CD4-positive, alpha-beta T cell treated with Interleukin-2 at 100 ng/mL for 4 hours (primary cell): ENCODE results near the gene ZNF608.

ENCODE experiments used
- DNase-seq: peaks from one replicate; pipeline ENCODE4 v3.0.0-alpha.2; 2020; ENCODE audit warnings: low spot score

Gene ZNF608

GRCh38 chr5:124745928-124746915, at the start of gene ZNF608:
Gene ZNF608 (minus strand): TSS chr5:124746639. CDS start chr5:124744989, 1,650 bp downstream.
- DNase-seq = no peak

- DNase-seq = no peak
Observed at GRCh38 chr5:124795829-124796228, 49.4 kb upstream of the ZNF608 start.

GRCh38 chr5:124790895-124791732, 44.7 kb upstream of the ZNF608 start:
- no peak for DNase-seq

GRCh38 chr5:124790301-124790894, 44.0 kb upstream of the ZNF608 start:
- no peak for DNase-seq

DNA sequence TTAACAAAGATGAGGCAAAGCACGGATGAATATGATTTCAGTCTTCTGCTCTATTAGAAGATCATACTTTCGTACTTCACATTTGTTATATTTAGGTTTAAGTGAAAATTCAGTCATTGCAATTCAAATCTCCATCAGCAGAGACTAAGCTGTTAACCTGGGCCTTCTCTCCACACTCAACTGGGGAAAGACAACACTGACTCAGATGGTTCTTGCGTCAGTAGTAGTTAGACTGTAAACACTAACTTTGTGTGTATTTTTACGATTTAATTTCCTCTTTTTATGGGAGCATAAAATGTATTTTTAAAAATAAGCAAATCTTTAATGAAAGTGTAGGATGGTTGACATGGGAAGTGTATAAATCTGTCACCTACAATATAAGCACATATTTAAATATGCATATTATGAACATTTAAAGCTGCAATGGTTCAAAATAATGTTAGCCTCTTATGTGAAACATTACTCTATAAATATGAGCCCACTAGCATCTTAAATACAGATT, 42.7 kb upstream of the ZNF608 start:
- no peak for DNase-seq

DNA sequence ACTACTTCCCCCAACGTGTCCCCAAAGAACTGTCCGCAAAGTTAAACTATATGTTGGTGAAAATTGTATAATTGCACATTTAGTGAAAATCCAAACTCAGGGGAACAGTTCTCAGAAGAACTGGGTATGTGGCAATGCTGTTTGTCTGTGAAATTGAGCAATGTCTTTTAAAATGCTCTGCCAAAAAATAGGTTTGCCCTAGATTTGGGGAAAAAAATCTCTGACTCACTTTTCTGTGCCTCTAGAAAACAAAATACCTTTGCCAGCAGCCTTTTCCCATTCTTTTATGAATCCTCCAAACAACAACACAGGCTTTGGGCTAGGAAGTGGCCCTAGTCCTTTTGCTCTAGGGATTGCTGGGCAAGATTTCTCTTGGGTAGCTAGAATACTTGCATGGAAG, 37.4 kb upstream of the ZNF608 start:
- DNase-seq = no peak

GRCh38 chr5:124783285-124783684, 36.8 kb upstream of the ZNF608 start:
- no peak for DNase-seq

DNA sequence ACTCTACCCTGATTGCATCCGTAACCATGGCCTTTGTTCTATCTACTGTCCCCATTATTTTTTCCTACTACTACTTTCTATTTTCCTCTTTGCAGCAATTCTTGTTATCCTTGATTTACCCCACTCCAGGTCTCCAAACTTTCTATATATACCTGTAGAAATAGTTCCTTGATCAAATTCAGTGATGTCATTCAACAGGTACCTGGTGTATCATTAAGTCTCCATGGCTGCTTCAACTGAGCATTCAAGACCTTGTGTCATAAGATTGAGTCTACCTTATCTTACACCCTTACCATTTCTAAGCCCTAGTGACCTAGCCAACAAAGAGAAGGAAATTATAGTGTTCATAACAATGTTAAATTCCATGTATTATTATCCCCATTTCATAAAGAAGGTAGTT, 35.8 kb upstream of the ZNF608 start:
- DNase-seq = no peak

DNA sequence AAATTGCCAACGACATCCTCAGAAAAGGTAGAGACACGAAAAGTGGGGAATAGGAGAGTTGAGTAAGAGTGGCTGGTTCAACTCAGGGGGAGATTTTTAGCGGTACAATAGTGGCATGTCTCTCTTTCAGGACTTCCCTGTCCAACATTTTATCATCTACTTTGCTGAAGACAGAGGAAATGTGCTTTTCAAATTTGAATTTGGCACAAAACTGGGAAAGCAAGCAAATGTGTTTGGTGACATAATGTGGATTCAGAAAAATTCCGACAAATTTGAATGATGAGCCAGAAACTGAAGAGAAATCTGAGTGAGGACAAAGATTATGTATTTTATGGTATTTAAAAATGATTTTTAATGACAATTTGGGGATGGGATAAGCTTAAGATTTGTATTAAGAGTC, 33.6 kb upstream of the ZNF608 start:
- no peak for DNase-seq

GRCh38 chr5:124773315-124774311, 27.2 kb upstream of the ZNF608 start:
- DNase-seq = no peak

- DNase-seq = no peak
Observed at GRCh38 chr5:124772457-124773200, 26.2 kb upstream of the ZNF608 start.

- DNase-seq = no peak
Observed at GRCh38 chr5:124771761-124772160, 25.3 kb upstream of the ZNF608 start.

DNA sequence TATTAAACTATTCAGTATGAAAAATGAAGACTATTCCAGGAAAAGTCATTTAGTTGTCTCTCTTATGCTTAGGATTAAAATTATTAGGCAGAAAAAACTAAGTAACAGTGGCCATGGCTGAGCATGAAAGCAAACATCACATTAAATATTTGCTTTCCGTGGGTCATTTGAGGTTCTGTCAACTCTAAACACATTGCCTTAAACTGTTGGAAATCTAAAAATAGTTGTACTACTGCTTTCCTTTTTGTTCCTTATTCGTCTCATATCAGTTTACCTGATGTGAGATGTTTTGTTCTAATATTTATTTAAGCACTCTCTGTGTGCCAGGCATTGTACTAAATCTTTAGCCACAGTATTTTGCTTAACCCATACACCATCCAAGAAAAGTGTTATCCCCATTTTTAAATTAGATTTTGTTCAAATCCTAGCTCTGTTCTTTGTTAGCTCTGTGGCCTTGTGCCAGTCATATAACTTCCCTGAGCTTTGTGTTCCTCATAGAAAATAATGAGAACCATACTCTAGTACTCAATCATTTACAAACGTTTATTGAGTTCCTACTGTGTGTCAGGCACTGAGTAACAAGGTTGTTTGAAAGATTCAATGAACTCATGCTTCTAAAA, 18.7 kb upstream of the ZNF608 start:
- no peak for DNase-seq

GRCh38 chr5:124764585-124764984, 18.1 kb upstream of the ZNF608 start:
- no peak for DNase-seq

DNA sequence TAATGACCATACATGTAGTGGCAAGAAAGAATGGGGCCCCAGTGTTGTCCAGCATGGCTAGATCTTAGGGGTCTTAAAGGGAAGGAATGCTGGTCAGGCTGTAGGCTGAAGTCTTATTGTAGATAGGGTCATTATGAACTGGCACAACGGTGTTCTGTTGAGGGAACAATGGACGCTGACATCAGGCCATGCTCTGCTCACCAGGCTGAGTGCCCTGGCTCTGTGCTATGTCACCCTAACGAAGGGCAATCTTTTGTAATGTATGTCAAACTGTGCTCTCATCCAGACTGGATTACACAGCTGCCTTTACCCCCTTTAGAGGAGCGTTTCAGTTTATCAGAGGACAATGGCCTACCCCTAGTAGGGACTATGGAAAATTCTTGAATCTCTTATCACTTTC, 14.6 kb upstream of the ZNF608 start:
- DNase-seq = no peak

- DNase-seq = no peak
Observed at GRCh38 chr5:124760608-124761007, 14.2 kb upstream of the ZNF608 start.

DNA sequence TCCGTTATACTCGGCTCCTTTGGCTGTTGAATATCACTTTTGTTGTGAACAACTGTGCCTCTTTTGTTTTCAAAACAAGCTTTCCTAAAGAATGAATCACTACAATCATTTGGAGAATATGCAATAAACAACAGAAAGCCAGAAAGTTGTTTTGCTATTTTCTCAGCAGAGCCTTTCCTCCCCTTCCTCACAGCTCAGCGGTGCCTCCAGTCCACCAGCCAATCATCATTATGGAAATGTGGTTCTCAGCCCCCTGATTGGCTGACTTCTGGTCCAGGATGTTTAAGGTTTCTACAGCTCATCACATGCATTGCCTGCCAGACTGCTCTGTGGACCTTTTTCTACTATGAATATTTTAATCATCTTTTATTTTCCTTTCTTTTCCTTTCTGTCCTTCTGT, 9.1 kb upstream of the ZNF608 start:
- no peak for DNase-seq

GRCh38 chr5:124755041-124755440, 8.6 kb upstream of the ZNF608 start:
- DNase-seq = no peak

DNA sequence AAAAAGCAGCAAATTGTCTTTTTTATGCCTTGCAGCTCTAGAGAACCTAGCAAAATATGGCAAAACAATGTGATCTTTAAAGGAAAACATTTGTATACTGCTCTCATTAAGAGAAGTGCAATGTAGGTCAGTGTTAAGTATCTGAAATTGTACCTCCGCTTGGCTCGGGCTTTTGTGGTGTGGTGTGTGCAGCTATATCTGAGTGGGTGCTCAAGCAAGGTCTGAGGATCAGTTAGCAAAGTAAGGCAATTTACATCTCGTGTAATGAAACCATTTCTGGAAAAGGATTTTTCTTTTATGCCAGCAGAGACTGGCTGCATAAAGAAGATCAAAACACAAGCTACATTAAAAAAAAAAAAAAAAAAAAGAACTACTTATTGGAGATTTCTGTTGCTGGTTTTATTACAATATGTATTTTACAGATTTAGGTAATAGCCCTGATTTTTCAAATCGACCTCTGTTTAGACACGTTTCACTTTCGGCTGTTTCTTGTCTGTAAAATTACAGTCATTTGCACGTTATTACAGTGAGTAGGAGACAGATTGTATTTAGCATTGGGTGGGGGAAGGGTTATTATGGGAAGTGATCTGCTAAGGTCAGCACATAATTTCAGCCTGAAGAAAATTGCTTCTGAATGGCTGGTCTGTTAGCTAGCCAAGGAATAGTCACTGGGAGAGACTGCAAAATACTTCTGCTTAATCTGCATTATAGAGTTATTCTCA, 7.9 kb upstream of the ZNF608 start:
- no peak for DNase-seq
